Small intestine (tissue), 7 donors: ENCODE data around the gene PDILT. TPM values are rescaled to one million over a fixed set of nuclear protein-coding genes. Genes with fewer than 3 reads are reported as not detected.

Experiments
- DNase-seq, 2 donors: peaks; one replicate each; pipeline versions ENCODE4 v3.0.0 to v3.0.0-alpha.2; 2013
- FAIRE-seq: peaks from 2 replicates; lab custom pipeline; 2012; peaks lifted over from hg19 to GRCh38; lab: Jason Lieb, UNC
- H3K27ac ChIP-seq, 3 donors: one replicate each; pipeline ENCODE4 v1.5.1; 2013; ENCODE audit warnings: low read length in 2 of 3, mild to moderate bottlenecking in 2 of 3, control low read depth in 1 of 3, inconsistent platforms in 1 of 3, low read depth in 1 of 3, moderate library complexity in 1 of 3
- H3K27me3 ChIP-seq, 3 donors: one replicate each; pipeline ENCODE4 v1.6.1; 2013; ENCODE audit warnings: low read length in 3 of 3, inconsistent platforms in 1 of 3; ENCODE audit not compliant: control insufficient read depth in 3 of 3, insufficient read depth in 3 of 3
- H3K36me3 ChIP-seq, 3 donors: one replicate each; pipeline ENCODE4 v1.6.1; 2013; ENCODE audit warnings: low read length in 3 of 3, inconsistent platforms in 1 of 3, low read depth in 1 of 3, mild to moderate bottlenecking in 1 of 3, moderate library complexity in 1 of 3; ENCODE audit not compliant: control insufficient read depth in 3 of 3, insufficient read depth in 2 of 3
- H3K4me1 ChIP-seq, 3 donors: one replicate each; pipeline ENCODE4 v1.6.1; 2013; ENCODE audit warnings: low read length in 2 of 3, inconsistent platforms in 1 of 3, low read depth in 1 of 3, mild to moderate bottlenecking in 1 of 3, moderate library complexity in 1 of 3; ENCODE audit not compliant: control insufficient read depth in 3 of 3, insufficient read depth in 2 of 3
- H3K4me3 ChIP-seq, 3 donors: one replicate each; pipeline ENCODE4 v1.5.1; 2013; ENCODE audit warnings: low read length in 3 of 3, control low read depth in 1 of 3, inconsistent platforms in 1 of 3, low read depth in 1 of 3, mild to moderate bottlenecking in 1 of 3, moderate library complexity in 1 of 3
- H3K9me3 ChIP-seq, 2 donors: one replicate each; pipeline ENCODE4 v1.6.1; 2013; ENCODE audit warnings: low read depth in 1 of 2, low read length in 1 of 2; ENCODE audit not compliant: control insufficient read depth in 2 of 2, insufficient read depth in 1 of 2
- WGBS, 3 donors: extraction: QIAGEN DNeasy Blood & Tissue Kit; methylation state at CpG; one replicate each; pipeline ENCODE4 v1.1.7; 2013; 5-methylcytosine and 5-hydroxymethylcytosine counted together
- polyA plus RNA-seq, 4 donors: library from polyadenylated mRNA; stranded (reverse) in 3 of 4; unstranded in 1 of 4; fragments of 200-250 nt in 3 of 4; fragments of 120-200 nt in 1 of 4; gene quantifications; one replicate each; pipeline versions ENCODE4 v1.2.1 to v1.2.3, GENCODE V29; 2013
- donor health status: healthy with polysubstance abuse.
- donor health status: control.
- donor health status: control.
- donor health status: Bipolar disorder and iron deficiency.
- donor health status: healthy.

Gene PDILT
- polyA plus RNA-seq, 4 donors: 0.19 TPM; not detected in 3

GRCh38 chr16:20364051-20364450, 40.5 kb downstream of the PDILT start:
- 72 to 77% (median 72%) methylated on average over 3 of the region's 3 CpGs for WGBS, 3 donors
- H3K27ac ChIP-seq: no peak overlapping the region
- no peak for DNase-seq
- H3K27me3 ChIP-seq: peaks cover 0 to 3% (median 0%) of the 10 kb centered on the region in 3 donors
- H3K4me3 ChIP-seq: no peak overlapping the region
- no peak for FAIRE-seq
- no peaks in the 10 kb centered on the region for H3K4me1 ChIP-seq
- H3K9me3 ChIP-seq: no peaks in the 10 kb centered on the region
- H3K36me3 ChIP-seq: no peaks in the 10 kb centered on the region

- Histone ChIP-seq H3K4me3 (no peak overlapping the region), H3K27me3 (peaks cover 0 to 4% (median 3%) of the 10 kb centered on the region in 3 donors), H3K4me1 (no peaks in the 10 kb centered on the region), H3K27ac (no peak overlapping the region), H3K9me3 (no peaks in the 10 kb centered on the region), H3K36me3 (no peaks in the 10 kb centered on the region)
- no peak for DNase-seq
- WGBS, 3 donors: 54 to 64% (median 56%) methylated on average over 2 of the region's 2 CpGs
- FAIRE-seq: no peak
Measured at GRCh38 chr16:20363191-20363590, 41.3 kb downstream of the PDILT start.

GRCh38 chr16:20359997-20360396, 44.5 kb downstream of the PDILT start:
- DNase-seq: peak in 1 of 2 donors; percentile 18
- FAIRE-seq: no peak

GRCh38 chr16:20355114-20355782, 49.3 kb downstream of the PDILT start:
- no peak for FAIRE-seq
- WGBS, 3 donors: 67 to 74% (median 69%) methylated on average over 7 of the region's 7 CpGs
- H3K9me3 ChIP-seq: no peaks in the 10 kb centered on the region

More at GRCh38 chr16:20359997-20360396, 44.5 kb downstream of the PDILT start:
- no peak overlapping the region for H3K4me3 ChIP-seq
- WGBS, 3 donors: 54 to 62% (median 59%) methylated on average over 2 of the region's 2 CpGs
- H3K27me3 ChIP-seq: peaks cover 0 to 5% (median 2%) of the 10 kb centered on the region in 3 donors
- no peaks in the 10 kb centered on the region for H3K36me3 ChIP-seq
- no peaks in the 10 kb centered on the region for H3K4me1 ChIP-seq
- no peaks in the 10 kb centered on the region for H3K9me3 ChIP-seq
- H3K27ac ChIP-seq: no peak overlapping the region

GRCh38 chr16:20353379-20353778, 51.2 kb downstream of the PDILT start:
- Histone ChIP-seq H3K9me3 (no peaks in the 10 kb centered on the region), H3K4me3 (no peak overlapping the region), H3K27ac (no peak overlapping the region), H3K4me1 (peaks cover 0 to 3% (median 0%) of the 10 kb centered on the region in 3 donors), H3K27me3 (peaks cover 0 to 5% (median 2%) of the 10 kb centered on the region in 3 donors), H3K36me3 (no peaks in the 10 kb centered on the region)
- FAIRE-seq: no peak
- peak in 1 of 2 donors; percentile 12 for DNase-seq

More at GRCh38 chr16:20355114-20355782, 49.3 kb downstream of the PDILT start:
- no peak for DNase-seq
- Histone ChIP-seq H3K4me3 (no peak overlapping the region), H3K27me3 (peaks cover 0 to 5% (median 2%) of the 10 kb centered on the region in 3 donors), H3K27ac (no peak overlapping the region), H3K36me3 (no peaks in the 10 kb centered on the region), H3K4me1 (peaks cover 0 to 3% (median 0%) of the 10 kb centered on the region in 3 donors)

- no peak for FAIRE-seq
- WGBS, 3 donors: 33 to 71% (median 45%) methylated on average over 2 of the region's 2 CpGs
- no peak within 1 kb of the TSS for H3K4me3 ChIP-seq
- DNase-seq: no peak
- H3K4me1 ChIP-seq: peaks cover 0 to 3% (median 0%) of the 10 kb centered on the region in 3 donors
- H3K9me3 ChIP-seq: no peaks in the 10 kb centered on the region
- no peak within 1 kb of the TSS for H3K27ac ChIP-seq
- peaks cover 0 to 5% (median 2%) of the 10 kb centered on the region in 3 donors for H3K27me3 ChIP-seq
- H3K36me3 ChIP-seq: no peaks in the 10 kb centered on the region
Measured at GRCh38 chr16:20352615-20353014, 51.9 kb downstream of the PDILT start, which contains the start of gene UMOD. Gene UMOD (minus strand): TSS chr16:20352715. CDS start chr16:20350737, 1,978 bp downstream.

GRCh38 chr16:20349615-20350014, 54.9 kb downstream of the PDILT start:
- H3K27me3 ChIP-seq: peaks cover 0 to 3% (median 0%) of the 10 kb centered on the region in 3 donors
- WGBS, 3 donors: 57 to 78% (median 71%) methylated on average over 6 of the region's 6 CpGs
- no peak overlapping the region for H3K4me3 ChIP-seq
- H3K4me1 ChIP-seq: peaks cover 0 to 3% (median 0%) of the 10 kb centered on the region in 3 donors
- no peak for DNase-seq
- no peaks in the 10 kb centered on the region for H3K9me3 ChIP-seq
- H3K36me3 ChIP-seq: no peaks in the 10 kb centered on the region
- no peak overlapping the region for H3K27ac ChIP-seq
- no peak for FAIRE-seq

GRCh38 chr16:20348365-20349185, 56.0 kb downstream of the PDILT start:
- peaks cover 0 to 3% (median 0%) of the 10 kb centered on the region in 3 donors for H3K4me1 ChIP-seq
- peak; percentile 8 to 31 for DNase-seq
- H3K4me3 ChIP-seq: no peak overlapping the region
- H3K36me3 ChIP-seq: no peaks in the 10 kb centered on the region
- no peak for FAIRE-seq
- peaks cover 0 to 3% (median 0%) of the 10 kb centered on the region in 3 donors for H3K27me3 ChIP-seq
- H3K27ac ChIP-seq: no peak overlapping the region
- H3K9me3 ChIP-seq: no peaks in the 10 kb centered on the region
- 22 to 37% (median 30%) methylated on average over 77 of the region's 77 CpGs for WGBS, 3 donors
